ENCODE results near the gene IER2.
"Not testable (repeated sequence)": the region's sequence is repeated elsewhere in the genome, so short reads cannot be mapped to it uniquely, and the experiment has no call there.

- not testable (repeated sequence) for TF ChIP-seq POLR2AphosphoS5 (IDR thresholded peaks at IDR 0.05; ENCODE audit: low read depth, low read length); POLR2A (IDR thresholded peaks at IDR 0.05; ENCODE audit: low read depth, low read length); SPI1 (IDR thresholded peaks at IDR 0.05; ENCODE audit: low read depth, low read length); PAX5 (IDR thresholded peaks at IDR 0.05; ENCODE audit: insufficient read depth, low read length, severe bottlenecking)
Measured at GRCh38 chr19:13149173-13149627, 1.0 kb upstream of the IER2 start.

All from GM12891 (cell line).